Daoy (cell line): ENCODE data around the gene ILDR1. TPM values are rescaled to one million over a fixed set of nuclear protein-coding genes. Genes with fewer than 3 reads are reported as not detected.
"Not testable (repeated sequence)": the region's sequence is repeated elsewhere in the genome, so short reads cannot be mapped to it uniquely, and the experiment has no call there.

ENCODE experiments used
- DNase-seq: peaks from one replicate; pipeline ENCODE4 v3.0.0-alpha.2; 2015; ENCODE audit warnings: low read depth
- total RNA-seq: library from RNA; depleted of rRNA; stranded (reverse); fragments of >200 nt; shearing (Covaris generic); gene quantifications from 2 replicates; pipeline ENCODE4 v1.2.3, GENCODE V29; 2014; rRNA removed

The ILDR1 gene
- total RNA-seq, 1 experiment from 2014 or later, result not detected

GRCh38 chr3:121948641-121949040 is 73.4 kb downstream of the ILDR1 start:
- DNase-seq, result no peak

GRCh38 chr3:121943431-121943830 is 78.6 kb downstream of the ILDR1 start:
- no peak for DNase-seq

GRCh38 chr3:121942116-121942786 is 79.8 kb downstream of the ILDR1 start:
- no peak for DNase-seq

- no peak for DNase-seq
Measured at GRCh38 chr3:121941592-121941991, 80.5 kb downstream of the ILDR1 start.

GRCh38 chr3:121938141-121938855 is 83.7 kb downstream of the ILDR1 start:
- not testable (repeated sequence) for DNase-seq

Other genes with a start within 250 kb of the ILDR1 start
- 31.0 and 31.7 TPM in 2 replicates for gene IQCB1, start 187.2 kb downstream of the ILDR1 start, total RNA-seq
- 11.3 and 23.3 TPM in 2 replicates for gene EAF2, start 187.0 kb downstream of the ILDR1 start, total RNA-seq
- gene SLC15A2, start 127.8 kb downstream of the ILDR1 start, total RNA-seq, result 0.15 and 0.17 TPM in 2 replicates
- gene CD86, start 33.1 kb upstream of the ILDR1 start, total RNA-seq, result 0.15 and 0.29 TPM in 2 replicates
- gene CASR, start 161.4 kb upstream of the ILDR1 start, total RNA-seq, result not detected in 2 replicates